Loucy (cell line): Measurements from ENCODE around the gene IL34.

ENCODE experiments used
- CTCF ChIP-seq: fragments of 200-600 bp; sonication (generic); conservative IDR thresholded peaks from 2 replicates; pipeline ENCODE4 v1.5.1; 2014; ENCODE audit warnings: mild to moderate bottlenecking, antibody characterized with exemption, low read length
- EZH2phosphoT487 ChIP-seq: fragments of 200-600 bp; IDR thresholded peaks from 2 replicates; pipeline ENCODE4 v1.6.1; 2018; ENCODE audit warnings: antibody characterized with exemption, mild to moderate bottlenecking, moderate library complexity, borderline replicate concordance

GRCh38 chr16:70697594-70698170 is 51.3 kb downstream of the IL34 start:
- TF ChIP-seq CTCF (no peak), EZH2phosphoT487 (no peak)
